ENCODE data around the gene CHCHD3.

CHCHD3 gene

DNA sequence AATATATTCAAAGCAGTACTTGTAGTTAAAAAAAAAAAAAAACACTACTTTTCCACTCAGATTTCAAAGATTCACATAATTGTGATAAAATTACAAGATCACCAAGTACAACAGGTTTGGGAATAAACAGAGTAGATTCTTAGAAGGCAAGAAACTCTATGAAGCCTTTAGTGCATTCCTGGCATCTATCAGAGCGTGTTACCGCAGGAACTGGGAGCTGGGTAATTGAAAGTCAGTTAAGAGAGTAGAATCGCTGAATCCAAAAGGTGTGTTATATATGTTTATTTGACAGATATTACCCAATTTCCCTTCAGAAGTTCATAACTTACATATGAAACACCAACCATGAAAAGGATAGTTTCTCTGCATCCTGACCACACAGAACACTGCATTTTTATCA lies 346.4 kb downstream of the CHCHD3 start:
- no peak overlapping the region for H3K4me3 ChIP-seq (ENCODE audit: low read depth, low read length)
- TF ChIP-seq CTCF (conservative IDR thresholded peaks at IDR 0.05; ENCODE audit: low read depth, low read length), result no peak
- no peak for DNase-seq (ENCODE audit: low read depth)
